ENCODE data around the gene SHISA2.

- TF ChIP-seq CTCF (conservative IDR thresholded peaks at IDR 0.05; ENCODE audit: low read length) = no peak
- no peak for TF ChIP-seq EZH2phosphoT487 (IDR thresholded peaks at IDR 0.05; ENCODE audit: borderline replicate concordance)
These were observed 572 bp downstream of the SHISA2 start for GRCh38 chr13:26051231-26051656.
